Body of pancreas (tissue), 4 donors: ENCODE measurements around the gene KRTAP3-3. TPM values are rescaled to one million over a fixed set of nuclear protein-coding genes. Genes with fewer than 3 reads are reported as not detected.

Experiments used
- ATAC-seq: fragments of 150-250 bp; one replicate; pipeline ENCODE4 v1.9.1; 2016
- DNase-seq, 4 donors: peaks; one replicate each; pipeline ENCODE4 v3.0.0-alpha.2; 2019
- H3K27ac ChIP-seq, 4 donors: fragments of 200-600 bp; sonication (generic); 1 replicate in 3 of 4; 2 replicates in 1 of 4; pipeline versions ENCODE4 v1.5.1 to v1.6.1; 2016 to 2019; ENCODE audit warnings: mild to moderate bottlenecking in 1 of 4, mixed read lengths in 1 of 4, moderate library complexity in 1 of 4
- H3K27me3 ChIP-seq, 2 donors: fragments of 200-600 bp; sonication (generic); one replicate each; pipeline ENCODE4 v1.6.0; 2016; ENCODE audit warnings: mild to moderate bottlenecking in 1 of 2
- H3K36me3 ChIP-seq, 2 donors: fragments of 200-600 bp; sonication (generic); replicated peaks in 1 of 2; 2 replicates each; pipeline ENCODE4 v1.5.1; 2016; ENCODE audit warnings: low read depth in 2 of 2; ENCODE audit not compliant: insufficient read depth in 1 of 2
- H3K4me1 ChIP-seq: fragments of 200-600 bp; sonication (generic); one replicate; pipeline ENCODE4 v1.6.0; 2016
- H3K4me3 ChIP-seq, 2 donors: fragments of 200-600 bp; sonication (generic); 1 replicate in 1 of 2; 2 replicates in 1 of 2; pipeline ENCODE4 v1.5.1; 2016 to 2019
- H3K9me3 ChIP-seq, 3 donors: fragments of 200-600 bp; sonication (generic); 1 replicate in 2 of 3; 2 replicates in 1 of 3; pipeline ENCODE4 v1.5.1; 2016
- CTCF ChIP-seq, 7 experiments: fragments of 450-650 bp in 4 of 7; fragments of 200-600 bp in 3 of 7; sonication (generic) in 3 of 7; IDR thresholded peaks; one replicate each; pipeline ENCODE4 v1.5.1; 2016 to 2019; ENCODE audit warnings: antibody characterized with exemption in 7 of 7
- POLR2A ChIP-seq, 3 donors: fragments of 450-650 bp; IDR thresholded peaks; one replicate each; pipeline ENCODE4 v1.6.1; 2016; ENCODE audit warnings: antibody characterized with exemption in 3 of 3, mild to moderate bottlenecking in 2 of 3
- WGBS, 2 donors: methylation state at CpG; one replicate each; pipeline ENCODE4 v1.1.5; 2017; 5-methylcytosine and 5-hydroxymethylcytosine counted together
- intact Hi-C: fragments of 100-400 bp; cut with DNase I; formaldehyde crosslinking; loops from one replicate; pipeline ENCODE4 v1.15.1; 2023
- total RNA-seq, 2 donors: library from RNA; depleted of rRNA; stranded (reverse); fragments of >200 nt; gene quantifications; one replicate each; pipeline ENCODE4 v1.1.0, GENCODE V29; 2016

Gene KRTAP3-3
- total RNA-seq, 2 donors from 2014 or later = not detected

- ATAC-seq (peak; percentile 61), DNase-seq (peak in 2 of 4 donors; percentile 11 to 25)
- intact Hi-C loops = no loop called here
- H3K4me1 ChIP-seq = peaks cover 22% of the 10 kb centered on the region
- H3K36me3 ChIP-seq = no peaks in the 10 kb centered on the region
- WGBS, 2 donors = 19 to 35% methylated on average over 1 of the region's 1 CpG
- peak overlapping the region in 3 of 4 donors; percentile 19 to 71 (median 53) for H3K27ac ChIP-seq
- TF ChIP-seq CTCF (IDR thresholded peaks at IDR 0.05) = no peak
- H3K27me3 ChIP-seq = no peaks in the 10 kb centered on the region
- H3K9me3 ChIP-seq = no peaks in the 10 kb centered on the region
- no peak overlapping the region for H3K4me3 ChIP-seq
These were observed 41.3 kb downstream of the KRTAP3-3 start for GRCh38 chr17:40952661-40953060.

GRCh38 chr17:40952154-40952553, 41.8 kb downstream of the KRTAP3-3 start:
- H3K4me3 ChIP-seq = no peak overlapping the region
- no peaks in the 10 kb centered on the region for H3K27me3 ChIP-seq
- no peaks in the 10 kb centered on the region for H3K9me3 ChIP-seq
- intact Hi-C loops = no loop called here
- H3K4me1 ChIP-seq = peaks cover 17% of the 10 kb centered on the region
- ATAC-seq (no peak), DNase-seq (no peak)
- 86 to 95% methylated on average over 2 of the region's 2 CpGs for WGBS, 2 donors
- TF ChIP-seq CTCF (IDR thresholded peaks at IDR 0.05) (no peak), POLR2A (IDR thresholded peaks at IDR 0.05) (no peak)
- H3K36me3 ChIP-seq = no peaks in the 10 kb centered on the region
- H3K27ac ChIP-seq = peak overlapping the region in 3 of 4 donors; percentile 19 to 71 (median 53)

- no peaks in the 10 kb centered on the region for H3K27me3 ChIP-seq
- no peaks in the 10 kb centered on the region for H3K9me3 ChIP-seq
- TF ChIP-seq POLR2A (IDR thresholded peaks at IDR 0.05) = no peak
- no peak for TF ChIP-seq CTCF (IDR thresholded peaks at IDR 0.05)
- ATAC-seq (no peak), DNase-seq (no peak)
- H3K36me3 ChIP-seq = no peaks in the 10 kb centered on the region
- 96 to 97% methylated on average over 2 of the region's 2 CpGs for WGBS, 2 donors
- H3K4me3 ChIP-seq = no peak overlapping the region
- intact Hi-C loops = no loop called here
- H3K4me1 ChIP-seq = peaks cover 8% of the 10 kb centered on the region
- no peak overlapping the region for H3K27ac ChIP-seq
These were observed 42.8 kb downstream of the KRTAP3-3 start for GRCh38 chr17:40951011-40951622.

GRCh38 chr17:40950176-40950575, 43.8 kb downstream of the KRTAP3-3 start:
- H3K4me3 ChIP-seq = no peak overlapping the region
- intact Hi-C loops = no loop called here
- TF ChIP-seq CTCF (IDR thresholded peaks at IDR 0.05) (no peak), POLR2A (IDR thresholded peaks at IDR 0.05) (no peak)
- ATAC-seq = no peak
- no peak overlapping the region for H3K27ac ChIP-seq
- peaks cover 9% of the 10 kb centered on the region for H3K4me1 ChIP-seq
- H3K36me3 ChIP-seq = no peaks in the 10 kb centered on the region
- H3K9me3 ChIP-seq = no peaks in the 10 kb centered on the region
- no peaks in the 10 kb centered on the region for H3K27me3 ChIP-seq
- 64 to 72% methylated on average over 7 of the region's 7 CpGs for WGBS, 2 donors
- no peak for DNase-seq

- WGBS, 2 donors = 12 to 25% methylated on average over 10 of the region's 10 CpGs
- H3K4me3 ChIP-seq = no peak overlapping the region
- ATAC-seq (no peak), DNase-seq (no peak)
- no peak overlapping the region for H3K27ac ChIP-seq
- TF ChIP-seq POLR2A (IDR thresholded peaks at IDR 0.05) (no peak), CTCF (IDR thresholded peaks at IDR 0.05) (no peak)
- H3K36me3 ChIP-seq = no peaks in the 10 kb centered on the region
- no peaks in the 10 kb centered on the region for H3K27me3 ChIP-seq
- H3K4me1 ChIP-seq = peaks cover 10% of the 10 kb centered on the region
- intact Hi-C loops = no loop called here
- H3K9me3 ChIP-seq = no peaks in the 10 kb centered on the region
These were observed 44.5 kb downstream of the KRTAP3-3 start for GRCh38 chr17:40949418-40949817.
